Body of pancreas (tissue), 4 donors: ENCODE results near the gene ANO4. TPM values are rescaled to one million over a fixed set of nuclear protein-coding genes. Genes with fewer than 3 reads are reported as not detected.

Experiments
- ATAC-seq: fragments of 150-250 bp; one replicate; pipeline ENCODE4 v1.9.1; 2016
- DNase-seq, 4 donors: peaks; one replicate each; pipeline ENCODE4 v3.0.0-alpha.2; 2019
- H3K27ac ChIP-seq, 4 donors: fragments of 200-600 bp; sonication (generic); 1 replicate in 3 of 4; 2 replicates in 1 of 4; pipeline versions ENCODE4 v1.5.1 to v1.6.1; 2016 to 2019; ENCODE audit warnings: mild to moderate bottlenecking in 1 of 4, mixed read lengths in 1 of 4, moderate library complexity in 1 of 4
- H3K27me3 ChIP-seq, 2 donors: fragments of 200-600 bp; sonication (generic); one replicate each; pipeline ENCODE4 v1.6.0; 2016; ENCODE audit warnings: mild to moderate bottlenecking in 1 of 2
- H3K36me3 ChIP-seq, 2 donors: fragments of 200-600 bp; sonication (generic); replicated peaks in 1 of 2; 2 replicates each; pipeline ENCODE4 v1.5.1; 2016; ENCODE audit warnings: low read depth in 2 of 2; ENCODE audit not compliant: insufficient read depth in 1 of 2
- H3K4me1 ChIP-seq: fragments of 200-600 bp; sonication (generic); one replicate; pipeline ENCODE4 v1.6.0; 2016
- H3K4me3 ChIP-seq, 2 donors: fragments of 200-600 bp; sonication (generic); 1 replicate in 1 of 2; 2 replicates in 1 of 2; pipeline ENCODE4 v1.5.1; 2016 to 2019
- H3K9me3 ChIP-seq, 3 donors: fragments of 200-600 bp; sonication (generic); 1 replicate in 2 of 3; 2 replicates in 1 of 3; pipeline ENCODE4 v1.5.1; 2016
- POLR2A ChIP-seq, 3 donors: fragments of 450-650 bp; IDR thresholded peaks; one replicate each; pipeline ENCODE4 v1.6.1; 2016; ENCODE audit warnings: antibody characterized with exemption in 3 of 3, mild to moderate bottlenecking in 2 of 3
- WGBS, 2 donors: methylation state at CpG; one replicate each; pipeline ENCODE4 v1.1.5; 2017; 5-methylcytosine and 5-hydroxymethylcytosine counted together
- intact Hi-C: fragments of 100-400 bp; cut with DNase I; formaldehyde crosslinking; loops from one replicate; pipeline ENCODE4 v1.15.1; 2023
- total RNA-seq, 2 donors: library from RNA; depleted of rRNA; stranded (reverse); fragments of >200 nt; gene quantifications; one replicate each; pipeline ENCODE4 v1.1.0, GENCODE V29; 2016
- TF ChIP-seq, protein P1 (sequence below), 7 experiments: fragments of 450-650 bp in 4 of 7; fragments of 200-600 bp in 3 of 7; sonication (generic) in 3 of 7; IDR thresholded peaks; one replicate each; pipeline ENCODE4 v1.5.1; 2016 to 2019; ENCODE audit warnings: antibody characterized with exemption in 7 of 7

The ANO4 gene
- total RNA-seq, 2 donors from 2014 or later, result 1.6 TPM; not detected in 1

DNA sequence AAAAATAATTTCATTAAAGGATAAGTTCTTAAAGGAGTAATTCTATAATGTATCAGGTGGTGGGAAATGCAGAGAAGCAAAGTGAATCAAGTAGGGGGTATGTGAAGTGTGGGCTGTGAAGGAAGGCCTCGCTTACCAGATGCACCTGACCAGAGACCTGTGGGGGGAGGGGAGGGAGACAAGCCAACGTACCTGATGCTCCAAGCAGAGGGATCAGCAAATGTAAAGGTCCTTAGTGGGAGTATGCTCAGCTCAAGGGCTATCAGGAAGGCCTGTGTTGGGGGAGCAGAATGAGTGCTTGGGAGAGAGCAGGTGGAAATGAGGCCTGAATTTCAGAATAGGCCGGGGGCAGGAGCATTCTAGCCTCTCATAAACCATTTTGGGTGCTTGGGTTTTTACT, 57.1 kb downstream of the ANO4 start:
- intact Hi-C loops, result no loop called here
- no peak overlapping the region for H3K4me3 ChIP-seq
- no peaks in the 10 kb centered on the region for H3K27me3 ChIP-seq
- DNase-seq (no peak), ATAC-seq (no peak)
- H3K9me3 ChIP-seq, result no peaks in the 10 kb centered on the region
- no peak for TF ChIP-seq POLR2A (IDR thresholded peaks at IDR 0.05)
- TF ChIP-seq, protein P1, sequence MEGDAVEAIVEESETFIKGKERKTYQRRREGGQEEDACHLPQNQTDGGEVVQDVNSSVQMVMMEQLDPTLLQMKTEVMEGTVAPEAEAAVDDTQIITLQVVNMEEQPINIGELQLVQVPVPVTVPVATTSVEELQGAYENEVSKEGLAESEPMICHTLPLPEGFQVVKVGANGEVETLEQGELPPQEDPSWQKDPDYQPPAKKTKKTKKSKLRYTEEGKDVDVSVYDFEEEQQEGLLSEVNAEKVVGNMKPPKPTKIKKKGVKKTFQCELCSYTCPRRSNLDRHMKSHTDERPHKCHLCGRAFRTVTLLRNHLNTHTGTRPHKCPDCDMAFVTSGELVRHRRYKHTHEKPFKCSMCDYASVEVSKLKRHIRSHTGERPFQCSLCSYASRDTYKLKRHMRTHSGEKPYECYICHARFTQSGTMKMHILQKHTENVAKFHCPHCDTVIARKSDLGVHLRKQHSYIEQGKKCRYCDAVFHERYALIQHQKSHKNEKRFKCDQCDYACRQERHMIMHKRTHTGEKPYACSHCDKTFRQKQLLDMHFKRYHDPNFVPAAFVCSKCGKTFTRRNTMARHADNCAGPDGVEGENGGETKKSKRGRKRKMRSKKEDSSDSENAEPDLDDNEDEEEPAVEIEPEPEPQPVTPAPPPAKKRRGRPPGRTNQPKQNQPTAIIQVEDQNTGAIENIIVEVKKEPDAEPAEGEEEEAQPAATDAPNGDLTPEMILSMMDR (IDR thresholded peaks at IDR 0.05), result no peak
- H3K4me1 ChIP-seq, result no peaks in the 10 kb centered on the region
- no peak overlapping the region for H3K27ac ChIP-seq
- H3K36me3 ChIP-seq, result no peaks in the 10 kb centered on the region
- WGBS, 2 donors, result 47 to 58% methylated on average over 3 of the region's 3 CpGs

GRCh38 chr12:100857418-100857817, 62.8 kb downstream of the ANO4 start:
- no peak for DNase-seq
- Histone ChIP-seq H3K4me1 (no peaks in the 10 kb centered on the region), H3K27ac (no peak overlapping the region), H3K27me3 (no peaks in the 10 kb centered on the region), H3K36me3 (no peaks in the 10 kb centered on the region), H3K4me3 (no peak overlapping the region), H3K9me3 (no peaks in the 10 kb centered on the region)
- WGBS, 2 donors, result 60 to 77% methylated on average over 4 of the region's 4 CpGs
- no peak for ATAC-seq
- intact Hi-C loops, result no loop called here
- TF ChIP-seq, protein P1 (IDR thresholded peaks at IDR 0.05), result no peak
- no peak for TF ChIP-seq POLR2A (IDR thresholded peaks at IDR 0.05)

GRCh38 chr12:100857971-100858370, 63.4 kb downstream of the ANO4 start:
- H3K27me3 ChIP-seq, result no peaks in the 10 kb centered on the region
- 72 to 85% methylated on average over 1 of the region's 1 CpG for WGBS, 2 donors

GRCh38 chr12:100858656-100859055, 64.1 kb downstream of the ANO4 start:
- ATAC-seq (no peak), DNase-seq (no peak)
- H3K9me3 ChIP-seq, result no peaks in the 10 kb centered on the region
- 39 to 53% methylated on average over 1 of the region's 1 CpG for WGBS, 2 donors
- H3K27me3 ChIP-seq, result no peaks in the 10 kb centered on the region
- H3K36me3 ChIP-seq, result no peaks in the 10 kb centered on the region
- no peak overlapping the region for H3K27ac ChIP-seq
- no peak for TF ChIP-seq POLR2A (IDR thresholded peaks at IDR 0.05)
- TF ChIP-seq, protein P1 (IDR thresholded peaks at IDR 0.05), result no peak
- H3K4me1 ChIP-seq, result no peaks in the 10 kb centered on the region
- intact Hi-C loops, result no loop called here
- H3K4me3 ChIP-seq, result no peak overlapping the region

More at GRCh38 chr12:100857971-100858370, 63.4 kb downstream of the ANO4 start:
- Histone ChIP-seq H3K27ac (no peak overlapping the region), H3K9me3 (no peaks in the 10 kb centered on the region), H3K4me3 (no peak overlapping the region), H3K36me3 (no peaks in the 10 kb centered on the region), H3K4me1 (no peaks in the 10 kb centered on the region)
- ATAC-seq, result no peak
- no peak for DNase-seq
- intact Hi-C loops, result no loop called here
- TF ChIP-seq, protein P1 (IDR thresholded peaks at IDR 0.05), result no peak
- TF ChIP-seq POLR2A (IDR thresholded peaks at IDR 0.05), result no peak

- Histone ChIP-seq H3K4me3 (no peak overlapping the region), H3K4me1 (no peaks in the 10 kb centered on the region), H3K27me3 (no peaks in the 10 kb centered on the region), H3K27ac (no peak overlapping the region), H3K36me3 (no peaks in the 10 kb centered on the region), H3K9me3 (no peaks in the 10 kb centered on the region)
- ATAC-seq (no peak), DNase-seq (no peak)
- intact Hi-C loops, result no loop called here
- no peak for TF ChIP-seq POLR2A (IDR thresholded peaks at IDR 0.05)
- TF ChIP-seq, protein P1 (IDR thresholded peaks at IDR 0.05), result no peak
- WGBS, 2 donors, result 76 to 84% methylated on average over 5 of the region's 5 CpGs
Observed at GRCh38 chr12:100859063-100859627, 64.6 kb downstream of the ANO4 start.
